ENCODE measurements around the gene GIGYF2.

DNA sequence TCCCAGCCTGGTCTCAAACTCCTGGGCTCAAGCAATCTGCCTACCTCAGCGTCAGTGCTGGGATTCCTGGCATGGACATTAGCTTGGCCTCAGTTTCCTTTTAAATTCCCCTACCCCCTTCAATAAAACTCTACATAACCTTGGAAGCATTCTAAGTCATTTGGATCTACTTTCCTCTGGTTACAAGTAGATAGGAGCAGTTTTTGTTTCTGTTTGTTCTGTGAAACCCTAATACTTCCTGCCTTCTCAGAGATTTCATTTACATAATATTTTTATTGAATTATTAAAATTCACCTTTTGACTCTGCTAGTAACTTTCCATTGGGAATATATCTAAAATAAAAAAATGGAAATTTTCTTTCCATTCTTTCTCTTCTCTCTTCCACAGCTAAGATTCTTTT is 25.9 kb downstream of the GIGYF2 start:
- TF ChIP-seq, protein P1, sequence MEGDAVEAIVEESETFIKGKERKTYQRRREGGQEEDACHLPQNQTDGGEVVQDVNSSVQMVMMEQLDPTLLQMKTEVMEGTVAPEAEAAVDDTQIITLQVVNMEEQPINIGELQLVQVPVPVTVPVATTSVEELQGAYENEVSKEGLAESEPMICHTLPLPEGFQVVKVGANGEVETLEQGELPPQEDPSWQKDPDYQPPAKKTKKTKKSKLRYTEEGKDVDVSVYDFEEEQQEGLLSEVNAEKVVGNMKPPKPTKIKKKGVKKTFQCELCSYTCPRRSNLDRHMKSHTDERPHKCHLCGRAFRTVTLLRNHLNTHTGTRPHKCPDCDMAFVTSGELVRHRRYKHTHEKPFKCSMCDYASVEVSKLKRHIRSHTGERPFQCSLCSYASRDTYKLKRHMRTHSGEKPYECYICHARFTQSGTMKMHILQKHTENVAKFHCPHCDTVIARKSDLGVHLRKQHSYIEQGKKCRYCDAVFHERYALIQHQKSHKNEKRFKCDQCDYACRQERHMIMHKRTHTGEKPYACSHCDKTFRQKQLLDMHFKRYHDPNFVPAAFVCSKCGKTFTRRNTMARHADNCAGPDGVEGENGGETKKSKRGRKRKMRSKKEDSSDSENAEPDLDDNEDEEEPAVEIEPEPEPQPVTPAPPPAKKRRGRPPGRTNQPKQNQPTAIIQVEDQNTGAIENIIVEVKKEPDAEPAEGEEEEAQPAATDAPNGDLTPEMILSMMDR (IDR thresholded peaks at IDR 0.05; ENCODE audit: low read depth, low read length, missing input control): no peak
- TF ChIP-seq, protein P2, sequence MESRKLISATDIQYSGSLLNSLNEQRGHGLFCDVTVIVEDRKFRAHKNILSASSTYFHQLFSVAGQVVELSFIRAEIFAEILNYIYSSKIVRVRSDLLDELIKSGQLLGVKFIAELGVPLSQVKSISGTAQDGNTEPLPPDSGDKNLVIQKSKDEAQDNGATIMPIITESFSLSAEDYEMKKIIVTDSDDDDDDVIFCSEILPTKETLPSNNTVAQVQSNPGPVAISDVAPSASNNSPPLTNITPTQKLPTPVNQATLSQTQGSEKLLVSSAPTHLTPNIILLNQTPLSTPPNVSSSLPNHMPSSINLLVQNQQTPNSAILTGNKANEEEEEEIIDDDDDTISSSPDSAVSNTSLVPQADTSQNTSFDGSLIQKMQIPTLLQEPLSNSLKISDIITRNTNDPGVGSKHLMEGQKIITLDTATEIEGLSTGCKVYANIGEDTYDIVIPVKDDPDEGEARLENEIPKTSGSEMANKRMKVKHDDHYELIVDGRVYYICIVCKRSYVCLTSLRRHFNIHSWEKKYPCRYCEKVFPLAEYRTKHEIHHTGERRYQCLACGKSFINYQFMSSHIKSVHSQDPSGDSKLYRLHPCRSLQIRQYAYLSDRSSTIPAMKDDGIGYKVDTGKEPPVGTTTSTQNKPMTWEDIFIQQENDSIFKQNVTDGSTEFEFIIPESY (IDR thresholded peaks at IDR 0.05): no peak
- TF ChIP-seq, protein P3, sequence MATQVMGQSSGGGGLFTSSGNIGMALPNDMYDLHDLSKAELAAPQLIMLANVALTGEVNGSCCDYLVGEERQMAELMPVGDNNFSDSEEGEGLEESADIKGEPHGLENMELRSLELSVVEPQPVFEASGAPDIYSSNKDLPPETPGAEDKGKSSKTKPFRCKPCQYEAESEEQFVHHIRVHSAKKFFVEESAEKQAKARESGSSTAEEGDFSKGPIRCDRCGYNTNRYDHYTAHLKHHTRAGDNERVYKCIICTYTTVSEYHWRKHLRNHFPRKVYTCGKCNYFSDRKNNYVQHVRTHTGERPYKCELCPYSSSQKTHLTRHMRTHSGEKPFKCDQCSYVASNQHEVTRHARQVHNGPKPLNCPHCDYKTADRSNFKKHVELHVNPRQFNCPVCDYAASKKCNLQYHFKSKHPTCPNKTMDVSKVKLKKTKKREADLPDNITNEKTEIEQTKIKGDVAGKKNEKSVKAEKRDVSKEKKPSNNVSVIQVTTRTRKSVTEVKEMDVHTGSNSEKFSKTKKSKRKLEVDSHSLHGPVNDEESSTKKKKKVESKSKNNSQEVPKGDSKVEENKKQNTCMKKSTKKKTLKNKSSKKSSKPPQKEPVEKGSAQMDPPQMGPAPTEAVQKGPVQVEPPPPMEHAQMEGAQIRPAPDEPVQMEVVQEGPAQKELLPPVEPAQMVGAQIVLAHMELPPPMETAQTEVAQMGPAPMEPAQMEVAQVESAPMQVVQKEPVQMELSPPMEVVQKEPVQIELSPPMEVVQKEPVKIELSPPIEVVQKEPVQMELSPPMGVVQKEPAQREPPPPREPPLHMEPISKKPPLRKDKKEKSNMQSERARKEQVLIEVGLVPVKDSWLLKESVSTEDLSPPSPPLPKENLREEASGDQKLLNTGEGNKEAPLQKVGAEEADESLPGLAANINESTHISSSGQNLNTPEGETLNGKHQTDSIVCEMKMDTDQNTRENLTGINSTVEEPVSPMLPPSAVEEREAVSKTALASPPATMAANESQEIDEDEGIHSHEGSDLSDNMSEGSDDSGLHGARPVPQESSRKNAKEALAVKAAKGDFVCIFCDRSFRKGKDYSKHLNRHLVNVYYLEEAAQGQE (IDR thresholded peaks at IDR 0.05): no peak
- TF ChIP-seq SP1 (IDR thresholded peaks at IDR 0.05) (no peak), EGR1 (IDR thresholded peaks at IDR 0.05; ENCODE audit: low read depth in 2 of 2) (no peak), GABPA (IDR thresholded peaks at IDR 0.05 in 1 of 2, conservative IDR thresholded peaks at IDR 0.05 in 1 of 2) (no peak), RAD21 (IDR thresholded peaks at IDR 0.05) (no peak), YY1 (IDR thresholded peaks at IDR 0.05) (no peak), RXRA (IDR thresholded peaks at IDR 0.05) (no peak), TAF1 (conservative IDR thresholded peaks at IDR 0.05) (no peak)
- TF ChIP-seq, protein P4, sequence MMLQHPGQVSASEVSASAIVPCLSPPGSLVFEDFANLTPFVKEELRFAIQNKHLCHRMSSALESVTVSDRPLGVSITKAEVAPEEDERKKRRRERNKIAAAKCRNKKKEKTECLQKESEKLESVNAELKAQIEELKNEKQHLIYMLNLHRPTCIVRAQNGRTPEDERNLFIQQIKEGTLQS (IDR thresholded peaks at IDR 0.05): no peak
